Inflammatory macrophage treated with lipopolysaccharide for 4 hours (primary cell): ENCODE measurements around the gene TAF7.
"Not testable (repeated sequence)": the region's sequence is repeated elsewhere in the genome, so short reads cannot be mapped to it uniquely, and the experiment has no call there.

Source experiments
- DNase-seq: peaks from one replicate; pipeline ENCODE4 v3.0.0-alpha.2; 2020

The TAF7 gene

GRCh38 chr5:141320225-141321169, at the start of gene TAF7:
Gene TAF7 (minus strand): TSS chr5:141320784. CDS start chr5:141320044, 740 bp downstream.
- peak; percentile 95 for DNase-seq

GRCh38 chr5:141366016-141366896, 45.7 kb upstream of the TAF7 start:
- no peak for DNase-seq

GRCh38 chr5:141363952-141364660, 43.5 kb upstream of the TAF7 start, which contains the start of gene PCDHGA5:
Gene PCDHGA5 (plus strand): TSS chr5:141364162. CDS start chr5:141364331, 169 bp downstream.
- DNase-seq, result no peak

GRCh38 chr5:141362719-141363118, 42.1 kb upstream of the TAF7 start:
- DNase-seq, result no peak

GRCh38 chr5:141360685-141361084, 40.1 kb upstream of the TAF7 start:
- DNase-seq, result no peak

GRCh38 chr5:141359790-141360426, 39.3 kb upstream of the TAF7 start, which contains the start of gene PCDHGB2:
Gene PCDHGB2 (plus strand): TSS chr5:141359994. CDS start chr5:141360136, 142 bp downstream.
- DNase-seq, result peak; percentile 15

GRCh38 chr5:141356950-141357349, 36.4 kb upstream of the TAF7 start:
- DNase-seq, result no peak

- no peak for DNase-seq
Observed at GRCh38 chr5:141356133-141356532, 35.5 kb upstream of the TAF7 start.

GRCh38 chr5:141355641-141356040, 35.1 kb upstream of the TAF7 start:
- no peak for DNase-seq

GRCh38 chr5:141354900-141355469, 34.4 kb upstream of the TAF7 start, which contains the start of gene PCDHGA4:
Gene PCDHGA4 (plus strand): TSS chr5:141355021. CDS start chr5:141355108, 87 bp downstream.
- no peak for DNase-seq

GRCh38 chr5:141351591-141351990, 31.0 kb upstream of the TAF7 start:
- no peak for DNase-seq

- no peak for DNase-seq
Observed at GRCh38 chr5:141349917-141350619, 29.5 kb upstream of the TAF7 start, which contains the start of gene PCDHGB1. Gene PCDHGB1 (plus strand): TSS chr5:141350099. CDS start chr5:141350261, 162 bp downstream.

GRCh38 chr5:141346017-141346416, 25.4 kb upstream of the TAF7 start:
- not testable (repeated sequence) for DNase-seq

- DNase-seq, result no peak
Observed at GRCh38 chr5:141345327-141345726, 24.7 kb upstream of the TAF7 start.

GRCh38 chr5:141343953-141344463, 23.4 kb upstream of the TAF7 start:
- DNase-seq, result no peak

GRCh38 chr5:141343242-141343952, 22.8 kb upstream of the TAF7 start, which contains the start of gene PCDHGA3:
Gene PCDHGA3 (plus strand): TSS chr5:141343829. CDS start chr5:141344034, 205 bp downstream.
- DNase-seq, result no peak

GRCh38 chr5:141342773-141343172, 22.2 kb upstream of the TAF7 start:
- no peak for DNase-seq

GRCh38 chr5:141340781-141341354, 20.3 kb upstream of the TAF7 start:
- not testable (repeated sequence) for DNase-seq
